ENCODE results near the gene BRIX1. TPM values are rescaled to one million over a fixed set of nuclear protein-coding genes. Genes with fewer than 3 reads are reported as not detected.
A peak's percentile ranks its signal among the peaks of the same experiment; 100 is the strongest.

BRIX1 gene
- total and polyA plus RNA-seq, 3 donors from 2014 or later: 18.4 to 25.0 (median 23.2) TPM

DNA sequence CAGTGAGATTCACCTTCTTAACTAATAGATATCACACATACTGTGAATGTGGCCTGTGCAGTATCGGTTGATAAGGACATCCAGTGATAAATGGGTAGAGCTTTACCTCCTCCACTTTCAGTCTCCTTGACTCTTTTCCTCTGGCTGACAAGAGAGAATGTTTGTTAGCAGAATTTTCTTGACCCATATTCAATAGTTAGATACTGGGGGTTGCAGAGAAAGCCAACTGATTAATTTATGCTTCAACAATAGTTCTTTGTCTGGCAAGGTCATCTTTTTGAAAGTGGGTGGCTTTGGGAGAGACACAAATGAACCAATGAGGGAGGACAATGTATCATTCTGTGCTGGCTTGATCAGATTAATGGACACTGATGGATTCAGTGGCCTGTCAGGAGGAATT, 46.3 kb upstream of the BRIX1 start:
- H3K4me1 ChIP-seq: peaks cover 16% of the 10 kb centered on the region
- intact Hi-C loops (cut with DNase I; ENCODE audit: low total_unique reads): no loop called here
- peak; percentile 50 for DNase-seq
- no peaks in the 10 kb centered on the region for H3K27me3 ChIP-seq
- peak overlapping the region; percentile 13 to 74 for H3K27ac ChIP-seq
- no peak overlapping the region for H3K4me3 ChIP-seq
- H3K36me3 ChIP-seq (ENCODE audit: low read depth, missing control alignments): no peaks in the 10 kb centered on the region
- WGBS, 2 donors: 63 to 72% methylated on average over 1 of the region's 1 CpG
- TF ChIP-seq POLR2A (IDR thresholded peaks at IDR 0.05): no peak
- TF ChIP-seq CTCF (IDR thresholded peaks at IDR 0.05): no peak
- H3K9me3 ChIP-seq: no peaks in the 10 kb centered on the region

- H3K36me3 ChIP-seq (ENCODE audit: low read depth, missing control alignments): no peaks in the 10 kb centered on the region
- no peak for DNase-seq
- no peak for TF ChIP-seq POLR2A (IDR thresholded peaks at IDR 0.05)
- no peak for TF ChIP-seq CTCF (IDR thresholded peaks at IDR 0.05)
- intact Hi-C loops (cut with DNase I; ENCODE audit: low total_unique reads): no loop called here
- no peak overlapping the region for H3K4me3 ChIP-seq
- 91 to 98% methylated on average over 2 of the region's 2 CpGs for WGBS, 2 donors
- peak overlapping the region; percentile 12 to 16 for H3K27ac ChIP-seq
- H3K4me1 ChIP-seq: peaks cover 12% of the 10 kb centered on the region
- no peaks in the 10 kb centered on the region for H3K9me3 ChIP-seq
- no peaks in the 10 kb centered on the region for H3K27me3 ChIP-seq
Measured at GRCh38 chr5:34870382-34870781, 45.1 kb upstream of the BRIX1 start.

DNA sequence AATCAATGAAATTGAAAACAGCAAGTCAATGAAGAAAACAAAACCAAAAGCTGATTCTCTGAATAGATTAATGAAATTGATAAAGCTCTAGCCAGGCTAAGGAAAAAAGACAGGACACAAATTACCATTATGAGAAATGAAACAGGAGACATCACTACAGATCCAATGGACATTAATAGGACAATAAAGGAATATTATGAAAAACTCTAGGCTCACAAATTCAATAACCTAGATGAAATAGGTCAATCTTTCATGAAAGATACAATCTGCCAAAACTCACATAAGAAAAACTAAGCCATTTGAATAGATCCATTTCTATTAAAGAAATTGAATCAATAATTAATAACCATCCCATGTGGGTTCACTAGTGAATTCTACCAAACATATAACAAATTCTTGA, 39.2 kb upstream of the BRIX1 start:
- TF ChIP-seq POLR2A (IDR thresholded peaks at IDR 0.05) (no peak), CTCF (IDR thresholded peaks at IDR 0.05) (no peak)
- intact Hi-C loops (cut with DNase I; ENCODE audit: low total_unique reads): no loop called here
- H3K4me1 ChIP-seq: no peaks in the 10 kb centered on the region
- H3K36me3 ChIP-seq (ENCODE audit: low read depth, missing control alignments): no peaks in the 10 kb centered on the region
- DNase-seq: no peak
- no peak overlapping the region for H3K27ac ChIP-seq
- H3K9me3 ChIP-seq: no peaks in the 10 kb centered on the region
- no peaks in the 10 kb centered on the region for H3K27me3 ChIP-seq
- no peak overlapping the region for H3K4me3 ChIP-seq

DNA sequence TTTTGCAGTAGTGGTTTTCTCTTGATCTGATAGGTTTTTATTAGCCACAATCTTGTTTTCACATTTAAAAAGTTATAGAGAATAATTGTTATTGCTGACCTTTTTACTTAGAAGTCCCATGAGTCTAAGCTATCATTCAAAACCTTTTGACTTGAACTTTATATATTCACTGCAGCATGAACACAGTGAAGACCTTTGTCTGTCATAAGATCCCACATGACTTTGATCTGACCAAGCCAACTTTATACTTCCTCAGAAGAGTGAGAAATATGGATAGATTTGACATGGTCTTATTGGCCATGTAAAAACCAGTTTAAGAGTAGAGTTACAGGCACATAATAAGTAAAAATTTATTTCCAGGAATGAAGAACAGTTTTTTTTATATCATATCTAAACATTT, 34.3 kb upstream of the BRIX1 start:
- no peak overlapping the region for H3K27ac ChIP-seq
- DNase-seq: no peak
- H3K9me3 ChIP-seq: no peaks in the 10 kb centered on the region
- TF ChIP-seq POLR2A (IDR thresholded peaks at IDR 0.05) (no peak), CTCF (IDR thresholded peaks at IDR 0.05) (no peak)
- no peaks in the 10 kb centered on the region for H3K4me1 ChIP-seq
- H3K27me3 ChIP-seq: no peaks in the 10 kb centered on the region
- intact Hi-C loops (cut with DNase I; ENCODE audit: low total_unique reads): no loop called here
- H3K36me3 ChIP-seq (ENCODE audit: low read depth, missing control alignments): no peaks in the 10 kb centered on the region
- no peak overlapping the region for H3K4me3 ChIP-seq

- WGBS, 2 donors: 90 to 92% methylated on average over 3 of the region's 3 CpGs
- no peaks in the 10 kb centered on the region for H3K27me3 ChIP-seq
- no peak for DNase-seq
- no peak overlapping the region for H3K4me3 ChIP-seq
- no peaks in the 10 kb centered on the region for H3K9me3 ChIP-seq
- no peak overlapping the region for H3K27ac ChIP-seq
- intact Hi-C loops (cut with DNase I; ENCODE audit: low total_unique reads): no loop called here
- H3K4me1 ChIP-seq: no peaks in the 10 kb centered on the region
- H3K36me3 ChIP-seq (ENCODE audit: low read depth, missing control alignments): no peaks in the 10 kb centered on the region
- TF ChIP-seq CTCF (IDR thresholded peaks at IDR 0.05) (no peak), POLR2A (IDR thresholded peaks at IDR 0.05) (no peak)
Measured at GRCh38 chr5:34886392-34887119, 29.0 kb upstream of the BRIX1 start.

Measured in testis (tissue), 3 donors.